DND-41 (cell line): ENCODE data around the gene PMIS2.

ENCODE experiments used
- ATAC-seq: fragments of 200-7000 bp; cut with Tn5 transposase; 3 replicates; pipeline ENCODE4 v1.9.1; 2021; ENCODE audit warnings: low read depth; ENCODE audit not compliant: insufficient read depth
- DNase-seq: peaks from one replicate; pipeline ENCODE4 v3.0.0-alpha.2; 2020
- H2AFZ ChIP-seq: 2 replicates; pipeline ENCODE4 v1.6.0; 2012; ENCODE audit warnings: low read depth, low read length
- H3K27ac ChIP-seq: 2 replicates; pipeline ENCODE4 v1.5.1; 2012; ENCODE audit warnings: low read length, inconsistent platforms
- H3K27me3 ChIP-seq: fragments of 200-600 bp; sonication (generic); 2 replicates; pipeline ENCODE4 v1.6.0; 2012; ENCODE audit warnings: low read length, mild to moderate bottlenecking, inconsistent platforms; ENCODE audit not compliant: insufficient read depth, poor library complexity
- H3K36me3 ChIP-seq: 2 replicates; pipeline ENCODE4 v1.5.1; 2012; ENCODE audit warnings: low read length, inconsistent platforms; ENCODE audit not compliant: insufficient read depth
- H3K4me1 ChIP-seq: 2 replicates; pipeline ENCODE4 v1.5.1; 2012; ENCODE audit warnings: mild to moderate bottlenecking, low read length; ENCODE audit not compliant: insufficient read depth
- H3K4me2 ChIP-seq: 2 replicates; pipeline ENCODE4 v1.6.0; 2012; ENCODE audit warnings: mild to moderate bottlenecking, moderate library complexity, low read length, inconsistent platforms; ENCODE audit not compliant: insufficient read depth
- H3K4me3 ChIP-seq, 2 experiments: fragments of 200-600 bp in 1 of 2; shearing (Covaris generic) in 1 of 2; 2 replicates each; pipeline ENCODE4 v1.5.1; 2012 to 2016; ENCODE audit warnings: inconsistent platforms in 2 of 2, low read length in 2 of 2, mild to moderate bottlenecking in 2 of 2, low read depth in 1 of 2, moderate library complexity in 1 of 2
- H3K79me2 ChIP-seq: 2 replicates; pipeline ENCODE4 v1.6.0; 2012; ENCODE audit warnings: low read length, inconsistent platforms; ENCODE audit not compliant: insufficient read depth
- H3K9ac ChIP-seq: 2 replicates; pipeline ENCODE4 v1.6.0; 2012; ENCODE audit warnings: low read depth, mild to moderate bottlenecking, inconsistent platforms, low read length, moderate library complexity
- H3K9me3 ChIP-seq: 2 replicates; pipeline ENCODE4 v1.5.1; 2012; ENCODE audit warnings: low read length, moderate library complexity, mild to moderate bottlenecking, inconsistent platforms; ENCODE audit not compliant: insufficient read depth, severe bottlenecking
- H4K20me1 ChIP-seq: 2 replicates; pipeline ENCODE4 v1.6.0; 2012; ENCODE audit warnings: low read length; ENCODE audit not compliant: insufficient read depth
- EZH2 ChIP-seq: IDR thresholded peaks from 3 replicates; pipeline ENCODE4 v1.6.1; 2012; ENCODE audit warnings: borderline replicate concordance, low read depth, mild to moderate bottlenecking, moderate library complexity, low read length, inconsistent platforms; ENCODE audit not compliant: severe bottlenecking
- TF ChIP-seq, protein P1 (sequence below): IDR thresholded peaks from 2 replicates; pipeline ENCODE4 v1.5.1; 2012; ENCODE audit warnings: borderline replicate concordance, low read length, moderate library complexity, mild to moderate bottlenecking; ENCODE audit not compliant: poor library complexity, severe bottlenecking; ENCODE audit errors: extremely low read depth

The PMIS2 gene

DNA sequence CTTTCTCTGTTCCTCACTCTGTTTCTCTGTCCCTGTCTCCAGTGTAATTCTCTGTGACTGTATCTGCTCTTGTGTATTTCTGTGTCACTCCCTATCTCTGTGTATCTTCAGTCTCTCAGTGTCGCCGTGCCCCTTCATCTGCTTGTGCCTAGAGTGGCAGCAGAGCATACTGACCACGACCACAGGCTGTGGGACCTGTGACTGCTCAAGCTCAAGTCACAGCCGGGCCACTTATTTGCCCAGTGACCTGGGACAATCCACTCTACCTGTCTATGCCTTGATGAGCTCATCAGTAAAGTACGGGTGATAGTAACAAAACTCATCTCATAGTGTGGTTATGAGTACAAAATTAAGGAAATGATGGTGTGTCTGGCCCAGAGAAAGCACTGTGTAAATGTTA lies 31.9 kb upstream of the PMIS2 start:
- Histone ChIP-seq H3K36me3 (peaks cover 4% of the 10 kb centered on the region; the same call in 1 of the 2 replicates), H3K9me3 (no peaks in the 10 kb centered on the region), H2AFZ (no peak overlapping the region), H3K4me1 (no peaks in the 10 kb centered on the region), H3K27me3 (no peaks in the 10 kb centered on the region), H3K9ac (no peak overlapping the region), H3K4me2 (no peak overlapping the region), H3K4me3 (no peak overlapping the region), H3K27ac (no peak overlapping the region), H4K20me1 (peaks cover 10% of the 10 kb centered on the region; the same call in 1 of the 2 replicates), H3K79me2 (no peaks in the 10 kb centered on the region)
- DNase-seq, result no peak
- TF ChIP-seq EZH2, result no peak
- TF ChIP-seq, protein P1, sequence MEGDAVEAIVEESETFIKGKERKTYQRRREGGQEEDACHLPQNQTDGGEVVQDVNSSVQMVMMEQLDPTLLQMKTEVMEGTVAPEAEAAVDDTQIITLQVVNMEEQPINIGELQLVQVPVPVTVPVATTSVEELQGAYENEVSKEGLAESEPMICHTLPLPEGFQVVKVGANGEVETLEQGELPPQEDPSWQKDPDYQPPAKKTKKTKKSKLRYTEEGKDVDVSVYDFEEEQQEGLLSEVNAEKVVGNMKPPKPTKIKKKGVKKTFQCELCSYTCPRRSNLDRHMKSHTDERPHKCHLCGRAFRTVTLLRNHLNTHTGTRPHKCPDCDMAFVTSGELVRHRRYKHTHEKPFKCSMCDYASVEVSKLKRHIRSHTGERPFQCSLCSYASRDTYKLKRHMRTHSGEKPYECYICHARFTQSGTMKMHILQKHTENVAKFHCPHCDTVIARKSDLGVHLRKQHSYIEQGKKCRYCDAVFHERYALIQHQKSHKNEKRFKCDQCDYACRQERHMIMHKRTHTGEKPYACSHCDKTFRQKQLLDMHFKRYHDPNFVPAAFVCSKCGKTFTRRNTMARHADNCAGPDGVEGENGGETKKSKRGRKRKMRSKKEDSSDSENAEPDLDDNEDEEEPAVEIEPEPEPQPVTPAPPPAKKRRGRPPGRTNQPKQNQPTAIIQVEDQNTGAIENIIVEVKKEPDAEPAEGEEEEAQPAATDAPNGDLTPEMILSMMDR, result no peak
- ATAC-seq, result no peak

DNA sequence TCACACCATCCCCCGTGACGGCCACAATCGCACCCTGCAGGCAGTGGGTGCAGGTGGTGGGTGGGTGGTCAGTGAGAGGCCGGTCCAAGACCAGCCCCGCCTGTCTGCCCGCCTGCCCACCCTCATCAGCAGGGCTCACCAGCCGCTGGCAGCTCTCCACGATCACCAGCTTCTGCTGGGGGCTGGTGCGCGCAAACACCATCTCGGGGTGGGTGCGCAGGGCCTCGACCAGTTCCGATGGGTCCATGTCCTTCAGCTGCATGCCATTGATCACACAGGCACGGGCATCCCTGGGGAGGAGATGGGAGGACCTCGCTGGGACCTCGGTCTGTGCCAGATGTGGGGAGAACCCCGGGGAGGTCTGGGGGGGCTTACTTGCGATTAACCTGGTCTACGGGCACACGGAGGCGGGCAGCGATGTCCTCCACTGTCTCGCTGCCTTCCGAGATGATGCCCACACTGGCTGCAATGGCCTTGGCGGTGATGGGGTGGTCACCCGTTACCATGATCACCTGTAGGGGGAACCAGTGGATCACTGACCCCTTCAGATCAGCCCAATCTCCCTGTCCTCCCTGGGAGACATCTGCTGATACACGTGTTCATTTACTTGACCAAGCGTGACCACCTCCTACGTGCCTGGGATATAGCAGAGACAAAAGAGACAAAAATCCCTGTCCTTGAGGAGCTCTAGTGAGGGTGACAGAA lies 30.5 kb upstream of the PMIS2 start:
- no peak overlapping the region for H3K27ac ChIP-seq
- 0 out of 2 replicates have a peak, but pooled peaks cover 5% of the 10 kb centered on the region for H4K20me1 ChIP-seq
- H3K9me3 ChIP-seq, result no peaks in the 10 kb centered on the region
- H3K27me3 ChIP-seq, result no peaks in the 10 kb centered on the region
- H3K36me3 ChIP-seq, result no peaks in the 10 kb centered on the region
- H3K79me2 ChIP-seq, result no peaks in the 10 kb centered on the region
- H3K4me2 ChIP-seq, result no peak overlapping the region
- ATAC-seq (no peak), DNase-seq (no peak)
- TF ChIP-seq EZH2, result no peak
- TF ChIP-seq, protein P1, result peak; percentile 53
- no peaks in the 10 kb centered on the region for H3K4me1 ChIP-seq
- H3K9ac ChIP-seq, result no peak overlapping the region
- H2AFZ ChIP-seq, result no peak overlapping the region
- no peak overlapping the region for H3K4me3 ChIP-seq

DNA sequence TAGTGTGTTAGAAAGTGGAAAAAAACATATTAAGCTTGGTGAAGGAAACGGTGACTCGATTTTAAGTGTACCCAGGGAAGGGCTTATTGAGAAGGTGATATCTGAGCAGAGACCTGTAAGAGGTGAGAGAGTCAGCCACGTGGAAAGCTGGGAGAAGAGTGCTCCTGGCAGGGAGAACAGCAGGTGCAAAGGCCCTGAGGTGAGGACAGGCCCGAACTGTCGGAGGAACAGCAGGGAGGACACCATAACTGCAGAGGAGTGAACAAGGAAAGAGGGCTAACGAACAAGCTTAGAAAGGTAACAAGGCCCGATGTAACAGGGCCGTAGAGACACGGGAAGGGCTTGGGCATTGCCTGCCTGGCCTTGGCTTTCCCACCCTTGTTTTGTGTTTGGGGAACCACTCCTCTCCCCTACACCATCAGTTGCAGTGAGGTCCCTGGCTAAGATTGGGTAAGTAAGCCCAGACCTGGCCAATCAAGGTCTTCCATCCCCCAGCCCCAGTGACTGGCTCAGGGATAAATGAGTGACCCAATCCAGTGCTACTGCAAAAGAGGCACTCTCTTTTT lies 29.9 kb upstream of the PMIS2 start:
- Histone ChIP-seq H3K27ac (no peak overlapping the region), H3K36me3 (no peaks in the 10 kb centered on the region), H3K9me3 (no peaks in the 10 kb centered on the region), H2AFZ (no peak overlapping the region), H3K4me1 (no peaks in the 10 kb centered on the region), H3K79me2 (no peaks in the 10 kb centered on the region), H3K27me3 (no peaks in the 10 kb centered on the region), H3K4me3 (no peak overlapping the region), H4K20me1 (0 out of 2 replicates have a peak, but pooled peaks cover 5% of the 10 kb centered on the region), H3K4me2 (no peak overlapping the region), H3K9ac (no peak overlapping the region)
- ATAC-seq, result no peak
- no peak for DNase-seq
- TF ChIP-seq, protein P1, result no peak
- TF ChIP-seq EZH2, result no peak
